GM12878 (cell line): ENCODE data around the gene TESPA1. TPM values are rescaled to one million over a fixed set of nuclear protein-coding genes. Genes with fewer than 3 reads are reported as not detected.

Experiments
- ATAC-seq: fragments of 200-7000 bp; cut with Tn5 transposase; 3 replicates; pipeline ENCODE4 v1.9.1; 2020; ENCODE audit warnings: mild to moderate bottlenecking, moderate library complexity
- BruUV-seq: library from RNA; stranded (reverse); fragments of 400-500 nt; replicated peaks from 2 replicates; lab custom pipeline; 2021; lab: Mats Ljungman, UMichigan
- CTCF ChIA-PET: fragments of 300-600 bp; sonication (Branson Sonifier 250); formaldehyde crosslinking; extraction: SDS; loops from one replicate; lab custom pipeline; 2021; ENCODE audit warnings: inconsistent platforms; lab: Yijun Ruan, JAX
- POLR2A ChIA-PET: fragments of 350-600 bp; formaldehyde crosslinking; extraction: SDS; loops from one replicate; lab custom pipeline; 2021; ENCODE audit warnings: inconsistent platforms; lab: Charles Lee
- RAD21 ChIA-PET: fragments of 300-600 bp; sonication (Branson Sonifier 250); formaldehyde crosslinking; loops from one replicate; lab custom pipeline; 2023; ENCODE audit warnings: antibody characterized with exemption; ENCODE audit not compliant: unreplicated experiment; lab: Charles Lee
- SMC1A ChIA-PET: fragments of 300-600 bp; sonication (Branson Sonifier 250); formaldehyde crosslinking; loops from one replicate; lab custom pipeline; 2023; ENCODE audit not compliant: unreplicated experiment, uncharacterized antibody; lab: Charles Lee
- DNase-seq: peaks from one replicate; pipeline ENCODE4 v3.0.0-alpha.2; 2011; ENCODE audit warnings: low read depth, low spot score
- FAIRE-seq: peaks from 3 replicates; lab custom pipeline; 2011; peaks lifted over from hg19 to GRCh38; lab: Jason Lieb, UNC
- H2AFZ ChIP-seq: 2 replicates; pipeline ENCODE4 v1.6.0; 2011; ENCODE audit warnings: low read depth, low read length, control low read depth; ENCODE audit not compliant: control insufficient read depth
- H3K27ac ChIP-seq: 2 replicates; pipeline ENCODE4 v1.5.1; 2011; ENCODE audit warnings: control low read depth; ENCODE audit not compliant: control insufficient read depth, insufficient read depth
- H3K27me3 ChIP-seq, 2 experiments: replicated peaks in 1 of 2; 2 replicates each; pipeline versions ENCODE4 v1.6.0 to v1.6.1; 2011; ENCODE audit warnings: low read length in 1 of 2; ENCODE audit not compliant: control insufficient read depth in 2 of 2, insufficient read depth in 2 of 2
- H3K36me3 ChIP-seq, 2 experiments: 2 replicates each; pipeline ENCODE4 v1.5.1; 2011; ENCODE audit warnings: low read length in 1 of 2; ENCODE audit not compliant: control insufficient read depth in 2 of 2, insufficient read depth in 2 of 2
- H3K4me1 ChIP-seq: 2 replicates; pipeline ENCODE4 v1.6.1; 2011; ENCODE audit warnings: mild to moderate bottlenecking, low read length, moderate library complexity, mixed read lengths; ENCODE audit not compliant: control insufficient read depth, insufficient read depth
- H3K4me2 ChIP-seq: 2 replicates; pipeline ENCODE4 v1.6.0; 2011; ENCODE audit warnings: control low read depth; ENCODE audit not compliant: control insufficient read depth, insufficient read depth
- H3K4me3 ChIP-seq: fragments of 200-600 bp; sonication (generic); 2 replicates; pipeline ENCODE4 v1.5.1; 2016
- H3K79me2 ChIP-seq: 2 replicates; pipeline ENCODE4 v1.6.0; 2011; ENCODE audit warnings: low read length; ENCODE audit not compliant: control insufficient read depth, insufficient read depth
- H3K9ac ChIP-seq: 2 replicates; pipeline ENCODE4 v1.8.0; 2011; ENCODE audit warnings: low read length, control low read depth, mixed read lengths; ENCODE audit not compliant: control insufficient read depth, insufficient read depth
- H3K9me3 ChIP-seq: replicated peaks from 3 replicates; pipeline ENCODE4 v1.5.1; 2011; ENCODE audit warnings: mild to moderate bottlenecking, low read length; ENCODE audit not compliant: control insufficient read depth, insufficient read depth
- H4K20me1 ChIP-seq: 2 replicates; pipeline ENCODE4 v1.6.0; 2011; ENCODE audit not compliant: control insufficient read depth, insufficient read depth
- ASH2L ChIP-seq: fragments of 300-600, 200-600 bp; sonication (generic); IDR thresholded peaks from 2 replicates; pipeline ENCODE4 v1.6.1; 2017; ENCODE audit warnings: low read depth, mild to moderate bottlenecking, borderline replicate concordance
- BCL11A ChIP-seq: IDR thresholded peaks from 2 replicates; pipeline ENCODE4 v1.6.1; 2011; ENCODE audit warnings: low read depth, low read length
- CBFB ChIP-seq: IDR thresholded peaks from 2 replicates; pipeline ENCODE4 v1.6.1; 2016; ENCODE audit warnings: antibody characterized with exemption, low read depth
- CHD2 ChIP-seq: IDR thresholded peaks from 2 replicates; pipeline ENCODE4 v1.6.1; 2011; ENCODE audit warnings: low read depth, low read length, improper control_type of control experiment, borderline replicate concordance
- CUX1 ChIP-seq: IDR thresholded peaks from 2 replicates; pipeline ENCODE4 v1.6.1; 2012; ENCODE audit warnings: improper control_type of control experiment, low read depth, low read length; ENCODE audit not compliant: insufficient replicate concordance
- FOS ChIP-seq: IDR thresholded peaks from 3 replicates; pipeline ENCODE4 v1.6.1; 2011; ENCODE audit warnings: borderline replicate concordance; ENCODE audit not compliant: insufficient read length; ENCODE audit errors: extremely low read depth
- KAT2A ChIP-seq: conservative IDR thresholded peaks from 2 replicates; pipeline ENCODE4 v1.6.1; 2011; ENCODE audit warnings: low read depth, low read length; ENCODE audit not compliant: control insufficient read depth
- MAX ChIP-seq: IDR thresholded peaks from 2 replicates; pipeline ENCODE4 v1.6.1; 2012; ENCODE audit warnings: low read depth, low read length, improper control_type of control experiment
- MEF2A ChIP-seq: IDR thresholded peaks from 2 replicates; pipeline ENCODE4 v1.6.1; 2011; ENCODE audit warnings: low read depth, mild to moderate bottlenecking, low read length, moderate library complexity; ENCODE audit not compliant: insufficient read depth
- MLLT1 ChIP-seq: fragments of 450-650 bp; IDR thresholded peaks from 2 replicates; pipeline ENCODE4 v1.6.1; 2016; ENCODE audit warnings: mild to moderate bottlenecking
- RELB ChIP-seq: fragments of 450-650 bp; IDR thresholded peaks from 2 replicates; pipeline ENCODE4 v1.6.1; 2017; ENCODE audit warnings: low read depth, mild to moderate bottlenecking, moderate library complexity
- SP1 ChIP-seq: IDR thresholded peaks from one replicate; pipeline ENCODE4 v1.6.1; 2011; ENCODE audit warnings: low read depth, low read length
- SRF ChIP-seq, 2 experiments: IDR thresholded peaks; 2 replicates each; pipeline ENCODE4 v1.6.1; 2011; ENCODE audit warnings: low read depth in 2 of 2, low read length in 2 of 2, mild to moderate bottlenecking in 1 of 2, moderate library complexity in 1 of 2
- STAT1 ChIP-seq: fragments of 450-650 bp; conservative IDR thresholded peaks from 2 replicates; pipeline ENCODE4 v1.6.1; 2014; ENCODE audit warnings: antibody characterized with exemption, mild to moderate bottlenecking
- STAT3 ChIP-seq: IDR thresholded peaks from 2 replicates; pipeline ENCODE4 v1.6.1; 2011; ENCODE audit warnings: low read depth, low read length, improper control_type of control experiment
- ZZZ3 ChIP-seq: IDR thresholded peaks from 2 replicates; pipeline ENCODE4 v1.6.1; 2011; ENCODE audit warnings: low read depth; ENCODE audit not compliant: control insufficient read depth, insufficient read length
- WGBS: methylation state at CpG from one replicate; pipeline ENCODE4 v1.1.6; 2016; ENCODE audit warnings: low lambda C conversion rate; ENCODE audit not compliant: insufficient replicate concordance, insufficient coverage; ENCODE audit errors: missing lambda C conversion rate; 5-methylcytosine and 5-hydroxymethylcytosine counted together
- in situ Hi-C: fragments of 300-500 bp; cut with MboI; formaldehyde crosslinking; loops from 9 replicates; pipeline ENCODE4 v1.14.3; 2018; ENCODE audit warnings: mixed read lengths
- intact Hi-C: fragments of 100-400 bp; cut with micrococcal nuclease; formaldehyde crosslinking; loops from one replicate; pipeline ENCODE4 v1.14.2; 2022; ENCODE audit not compliant: unreplicated experiment
- polyA plus RNA-seq, 11 experiments: library from polyadenylated mRNA; depleted of rRNA in 4 of 11; unstranded in 6 of 11; stranded (reverse) in 5 of 11; fragments of >200 nt; fragmentation: Nextera tagmentation in 4 of 11; fragmentation: Illumina TruSeq in 1 of 11; extraction: Ambion mirVana in 4 of 11; extraction: Trizol in 1 of 11; gene quantifications; 1 replicate in 1 of 11; 2 replicates in 10 of 11; pipeline versions ENCODE4 v1.2.1 to v1.2.3, GENCODE V29; 2011 to 2016; ENCODE audit warnings: inconsistent platforms in 2 of 11, missing spikeins in 2 of 11, low read depth in 1 of 11
- total RNA-seq, 4 experiments: library from RNA; depleted of rRNA in 3 of 4; stranded (reverse); fragments of >200 nt in 3 of 4; fragmentation: Illumina TruSeq in 1 of 4; extraction: Trizol in 1 of 4; gene quantifications; 2 replicates each; pipeline versions ENCODE4 v1.2.1 to v1.2.3, GENCODE V29; 2013 to 2021

TESPA1 gene
- total and polyA plus RNA-seq, 10 of the 15 experiments (the other 5 are each of a cell fraction or from before 2014, with no cell fraction given) = 13.8 to 56.2 (median 23.9) TPM

- Histone ChIP-seq H3K36me3 (peaks cover 0 to 3% of the 10 kb centered on the region in 2 experiments; a peak in 1 of 4 replicates), H3K79me2 (no peaks in the 10 kb centered on the region), H3K27me3 (no peaks in the 10 kb centered on the region), H3K9me3 (no peaks in the 10 kb centered on the region), H2AFZ (no peak overlapping the region), H3K27ac (no peak overlapping the region), H3K4me1 (no peaks in the 10 kb centered on the region), H4K20me1 (no peaks in the 10 kb centered on the region), H3K4me3 (no peak overlapping the region), H3K9ac (no peak overlapping the region), H3K4me2 (no peak overlapping the region)
- POLR2A ChIA-PET = no interaction called here
- intact Hi-C loops (no loop called here), in situ Hi-C loops (no loop called here)
- RAD21 ChIA-PET = no interaction called here
- WGBS = 80% methylated on average over 2 of the region's 2 CpGs
- DNase-seq (no peak), FAIRE-seq (no peak), ATAC-seq (no peak)
- no TSS peak for BruUV-seq
- SMC1A ChIA-PET = interaction anchor here (1.5 kb wide), 1 partner anchor 95 kb away, joined by 3 read pairs; the partner anchor contains the start of gene MUCL1
- CTCF ChIA-PET = interaction anchor here (2.2 kb wide), 1 partner anchor 10 kb away, joined by 6 read pairs; no protein-coding TSS in a partner anchor
- TF ChIP-seq ASH2L (no peak), FOS (no peak), STAT1 (no peak), SP1 (no peak), MEF2A (no peak), CBFB (no peak), ZZZ3 (no peak), MAX (no peak), BCL11A (no peak), STAT3 (no peak), MLLT1 (no peak), SRF (IDR thresholded peaks at IDR 0.05; ENCODE audit: low read depth in 2 of 2, low read length in 2 of 2) (no peak), CHD2 (no peak), CUX1 (no peak), KAT2A (no peak), RELB (no peak)
These were observed 35.4 kb downstream of the TESPA1 start for GRCh38 chr12:54949073-54949711.
